ENCODE results near the gene CLDN10. TPM values are rescaled to one million over a fixed set of nuclear protein-coding genes. Genes with fewer than 3 reads are reported as not detected.

The CLDN10 gene, protein sequence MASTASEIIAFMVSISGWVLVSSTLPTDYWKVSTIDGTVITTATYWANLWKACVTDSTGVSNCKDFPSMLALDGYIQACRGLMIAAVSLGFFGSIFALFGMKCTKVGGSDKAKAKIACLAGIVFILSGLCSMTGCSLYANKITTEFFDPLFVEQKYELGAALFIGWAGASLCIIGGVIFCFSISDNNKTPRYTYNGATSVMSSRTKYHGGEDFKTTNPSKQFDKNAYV
- not detected in 2 replicates for total RNA-seq

DNA sequence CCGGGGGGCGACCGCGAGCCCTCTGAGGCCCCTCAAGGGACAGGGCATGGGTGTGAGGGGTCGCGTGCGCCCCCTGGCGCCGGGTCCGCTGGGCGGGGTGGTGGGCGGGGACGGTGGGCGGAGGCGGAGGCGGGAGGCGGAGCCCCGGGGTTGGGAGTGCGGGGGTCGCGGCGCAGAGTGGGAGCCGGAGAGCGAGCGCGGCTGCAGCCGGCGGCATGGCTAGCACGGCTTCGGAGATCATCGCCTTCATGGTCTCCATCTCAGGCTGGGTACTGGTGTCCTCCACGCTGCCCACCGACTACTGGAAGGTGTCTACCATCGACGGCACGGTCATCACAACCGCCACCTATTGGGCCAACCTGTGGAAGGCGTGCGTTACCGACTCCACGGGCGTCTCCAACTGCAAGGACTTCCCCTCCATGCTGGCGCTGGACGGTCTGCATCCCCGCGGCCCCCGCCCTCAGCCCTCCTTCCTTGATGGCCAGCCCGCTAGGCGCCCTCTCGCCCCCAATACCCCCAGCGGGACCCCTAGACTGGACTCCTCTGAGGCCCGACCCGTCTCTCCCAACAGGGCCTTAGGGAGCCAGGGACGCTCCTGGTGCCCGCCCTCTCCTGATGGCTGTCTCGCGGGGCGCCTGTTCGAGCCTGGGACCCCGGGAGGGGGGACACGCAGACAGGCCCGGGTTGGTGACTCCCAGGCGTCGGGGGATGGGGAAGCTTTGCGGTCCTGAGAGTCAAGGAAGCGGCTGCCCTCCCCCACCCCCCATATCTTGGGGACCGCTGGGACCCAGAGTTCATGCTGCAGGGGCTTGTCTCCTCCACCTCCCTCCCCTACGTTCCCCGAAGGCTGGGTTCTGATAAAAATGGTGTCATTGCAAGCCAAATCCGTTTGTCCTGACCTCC, at the start of gene CLDN10:
TSS of gene CLDN10 (plus strand) at position 182 of the 903 bp plus-strand sequence. CDS start at position 216, 34 bp downstream.

Other genes starting within 250 kb of the CLDN10 start
- 43.5 and 44.0 TPM in 2 replicates for gene DZIP1, start 92.0 kb downstream of the CLDN10 start, total RNA-seq
- gene DNAJC3, start 124.4 kb downstream of the CLDN10 start, total RNA-seq = 104 and 106 TPM in 2 replicates

Measured in articular chondrocyte of knee joint (primary cell).